SH-SY5Y (cell line): Measurements from ENCODE around the gene ITPK1.

Experiments used
- GATA2 ChIP-seq: IDR thresholded peaks from 2 replicates; pipeline ENCODE4 v1.6.1; 2011; ENCODE audit warnings: mild to moderate bottlenecking, low read depth, low read length
- GATA3 ChIP-seq: IDR thresholded peaks from 2 replicates; pipeline ENCODE4 v1.6.1; 2011; ENCODE audit warnings: low read depth, mild to moderate bottlenecking, low read length, moderate library complexity

Gene ITPK1

DNA sequence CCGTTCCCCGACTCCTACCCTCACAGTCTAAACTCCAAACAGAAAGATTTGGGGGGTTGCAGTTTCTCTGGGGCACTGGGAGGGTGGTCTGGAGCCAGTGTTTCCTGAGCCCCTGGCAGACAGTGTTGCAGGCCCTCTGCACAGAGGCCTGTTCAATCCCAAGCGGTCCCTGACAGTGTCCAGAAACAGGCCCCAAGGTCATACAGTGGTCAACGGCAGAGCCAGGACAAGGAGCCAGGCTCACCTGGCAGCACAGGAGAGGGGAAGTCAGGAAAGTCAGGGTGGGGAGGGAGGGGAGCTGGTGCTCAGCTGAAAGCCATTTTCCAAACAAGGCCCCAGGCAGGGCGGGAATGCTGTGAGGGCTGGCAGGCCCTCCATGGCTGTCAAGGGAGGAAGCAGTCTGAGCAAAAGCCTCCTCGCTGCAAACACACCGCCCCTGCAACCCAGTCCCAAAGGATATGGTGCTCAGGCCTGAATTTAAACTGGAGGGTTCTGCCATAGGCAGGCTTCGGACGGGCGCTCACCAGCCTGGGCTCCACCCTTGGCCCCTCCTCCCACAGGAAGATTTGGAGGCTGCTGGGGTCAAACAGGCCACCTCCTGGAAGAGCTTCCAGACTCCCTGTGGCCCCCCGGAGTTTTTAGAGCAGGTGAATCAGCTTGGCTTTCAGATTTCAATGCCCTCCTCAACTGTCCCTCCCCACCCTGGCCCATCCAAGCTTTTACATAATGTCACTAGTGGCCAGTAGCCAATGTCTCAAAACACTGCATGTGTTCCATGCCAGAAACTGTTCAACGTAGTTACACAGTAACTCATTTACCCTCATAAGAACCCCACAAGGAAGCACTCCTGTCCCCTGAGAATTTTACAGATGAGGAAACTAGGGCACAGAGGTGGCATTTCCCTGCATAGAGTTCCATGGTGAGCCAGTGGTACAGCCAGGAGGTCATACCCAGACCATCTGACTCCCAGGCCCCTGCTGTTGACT is 151.3 kb downstream of the ITPK1 start:
- no peak; the same call in 1 of the 2 replicates for TF ChIP-seq GATA2
- no peak for TF ChIP-seq GATA3

DNA sequence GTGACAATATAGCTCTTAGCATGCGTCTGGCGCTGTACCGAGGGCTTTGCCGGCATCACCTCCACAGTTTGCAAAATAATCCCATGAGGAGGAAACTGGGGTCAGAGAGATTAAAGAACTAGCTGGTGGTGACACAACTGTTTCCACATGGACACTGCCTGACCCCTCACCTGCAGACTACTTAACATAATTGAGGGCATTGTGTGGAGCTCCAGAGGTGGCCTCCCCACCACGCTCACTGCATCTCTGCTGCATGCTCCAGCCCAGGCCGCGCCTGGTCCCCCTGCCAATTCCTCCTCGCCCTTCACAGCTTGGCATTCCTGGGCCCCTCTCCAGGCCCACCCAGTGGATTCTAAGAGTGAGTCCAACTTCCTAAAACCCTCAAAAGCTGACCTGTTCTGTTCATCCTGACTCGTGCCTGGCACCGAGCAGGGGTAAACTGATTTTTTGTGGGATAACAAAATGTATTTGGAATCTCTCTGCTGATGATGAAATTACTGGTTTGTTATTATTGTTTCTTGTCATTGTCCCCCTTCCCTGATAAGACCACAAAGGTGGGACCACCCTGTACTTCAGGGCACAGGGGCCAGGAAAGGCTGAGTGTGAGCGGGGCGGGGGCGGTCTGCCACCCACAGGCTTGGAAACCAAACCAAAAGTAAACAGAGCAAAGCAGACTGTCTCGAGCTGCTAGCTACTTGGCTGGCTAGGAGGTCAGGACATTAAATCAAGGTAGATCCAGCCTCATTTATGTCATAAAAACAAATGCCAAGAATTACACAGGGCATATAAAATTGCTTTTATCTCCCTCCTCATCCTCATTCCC is 152.2 kb downstream of the ITPK1 start:
- TF ChIP-seq GATA3 (no peak), GATA2 (no peak)

DNA sequence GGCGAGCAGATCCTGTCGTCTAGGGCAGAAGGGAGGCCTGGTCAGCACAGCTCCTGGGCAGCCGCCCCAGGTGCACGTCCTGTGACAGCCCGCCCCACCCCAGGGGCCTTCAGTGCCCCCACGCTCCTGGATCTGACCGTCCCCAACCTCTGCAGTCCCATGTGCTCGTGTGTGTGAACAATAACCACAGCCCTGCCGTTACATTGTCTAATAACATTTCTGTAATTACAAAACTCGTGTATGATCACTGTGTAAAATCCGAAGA is 153.0 kb downstream of the ITPK1 start:
- no peak for TF ChIP-seq GATA2
- TF ChIP-seq GATA3, result no peak

DNA sequence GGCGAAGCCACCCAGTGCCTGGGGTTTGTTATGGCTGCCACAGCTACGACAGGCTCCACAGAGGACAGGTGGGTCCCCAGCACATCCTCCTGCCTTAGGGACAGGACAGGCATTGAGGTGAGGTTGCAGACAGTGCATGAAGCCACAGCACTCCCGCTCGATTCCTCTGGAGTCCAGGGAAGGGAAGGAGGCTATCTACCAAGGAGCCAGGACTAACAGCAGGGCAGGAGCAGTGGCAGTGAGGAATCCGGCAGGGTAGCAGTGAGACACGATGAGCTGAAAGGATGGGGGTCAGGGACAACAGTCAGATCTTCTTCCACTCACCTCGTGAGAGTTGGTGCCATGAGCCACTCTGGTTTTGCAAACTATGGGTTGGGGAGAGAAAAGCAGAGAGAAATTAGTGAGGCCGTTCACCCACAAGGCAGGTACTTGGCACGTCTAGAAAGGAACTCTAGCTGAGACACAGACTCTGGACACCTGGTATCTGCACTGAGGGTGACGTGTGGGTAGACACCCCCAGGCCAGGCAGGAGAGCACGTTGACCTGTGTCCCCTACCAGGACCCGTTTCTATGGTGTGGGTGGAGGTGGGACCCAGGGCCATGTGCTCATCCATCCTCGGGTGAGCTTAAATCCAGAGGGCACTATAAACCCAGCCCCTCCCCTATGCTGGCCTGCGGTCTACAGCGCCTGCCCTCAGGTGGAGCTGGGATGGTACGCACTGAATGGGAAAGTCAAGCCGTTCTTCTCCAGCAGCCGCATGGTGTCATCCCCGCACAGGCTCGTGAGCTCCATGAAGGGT is 153.5 kb downstream of the ITPK1 start:
- TF ChIP-seq GATA2, result no peak

DNA sequence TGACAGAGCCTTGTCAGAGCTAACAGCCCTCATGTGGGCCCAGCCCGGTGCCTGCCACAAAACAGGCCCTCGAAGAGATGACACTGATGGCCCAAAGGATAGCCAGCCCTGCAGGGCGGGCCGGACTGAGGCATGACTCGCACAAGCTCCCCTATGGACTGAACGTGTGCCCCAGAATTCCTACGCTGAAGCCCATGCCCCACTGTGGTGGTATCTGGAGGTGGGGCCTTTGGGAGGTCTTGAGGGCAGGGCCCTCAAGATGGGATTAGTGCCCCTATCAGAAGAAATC is 154.2 kb downstream of the ITPK1 start:
- TF ChIP-seq GATA3, result no peak
- no peak for TF ChIP-seq GATA2

DNA sequence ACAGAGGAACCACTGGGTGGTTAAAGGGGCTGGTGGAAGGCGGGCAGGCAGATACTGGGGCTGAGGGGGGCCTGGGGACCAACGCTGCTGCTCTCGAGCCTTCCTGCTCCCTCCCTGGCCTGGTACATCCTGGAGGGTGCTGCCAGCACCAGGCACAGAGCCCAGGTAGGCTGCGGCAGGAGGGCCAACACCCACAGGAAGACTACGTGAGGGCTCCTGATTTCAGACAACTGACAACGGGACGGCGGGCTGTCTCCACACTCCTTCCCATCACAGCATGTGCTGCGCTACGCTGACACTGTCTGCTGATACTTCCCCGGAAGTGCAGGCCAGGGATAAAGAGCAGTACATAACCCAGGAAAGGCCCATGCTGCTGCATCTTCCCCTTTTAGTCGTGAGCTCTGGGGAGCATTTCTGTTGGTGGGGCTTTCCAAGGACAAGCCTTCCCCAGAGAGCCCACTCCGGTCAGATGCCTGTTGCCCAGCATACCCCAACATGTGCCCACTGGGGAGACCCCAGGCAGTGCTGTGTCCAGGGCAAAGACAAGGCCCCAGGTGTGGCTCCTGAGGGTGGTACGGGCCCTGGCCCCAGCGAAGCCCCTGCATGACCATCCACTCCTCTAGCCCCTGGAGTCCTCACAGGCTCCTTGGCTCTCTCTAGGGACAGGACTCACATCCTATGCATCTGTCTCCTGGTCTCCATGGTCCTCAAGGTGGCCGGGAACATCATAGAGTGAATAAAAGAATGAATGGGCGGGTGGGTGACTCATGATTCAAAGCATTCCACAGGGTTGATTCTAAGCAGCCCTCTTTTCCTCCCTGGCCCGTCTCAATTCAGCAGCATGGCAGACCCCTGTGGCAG is 154.8 kb downstream of the ITPK1 start:
- TF ChIP-seq GATA2 (no peak), GATA3 (no peak)

DNA sequence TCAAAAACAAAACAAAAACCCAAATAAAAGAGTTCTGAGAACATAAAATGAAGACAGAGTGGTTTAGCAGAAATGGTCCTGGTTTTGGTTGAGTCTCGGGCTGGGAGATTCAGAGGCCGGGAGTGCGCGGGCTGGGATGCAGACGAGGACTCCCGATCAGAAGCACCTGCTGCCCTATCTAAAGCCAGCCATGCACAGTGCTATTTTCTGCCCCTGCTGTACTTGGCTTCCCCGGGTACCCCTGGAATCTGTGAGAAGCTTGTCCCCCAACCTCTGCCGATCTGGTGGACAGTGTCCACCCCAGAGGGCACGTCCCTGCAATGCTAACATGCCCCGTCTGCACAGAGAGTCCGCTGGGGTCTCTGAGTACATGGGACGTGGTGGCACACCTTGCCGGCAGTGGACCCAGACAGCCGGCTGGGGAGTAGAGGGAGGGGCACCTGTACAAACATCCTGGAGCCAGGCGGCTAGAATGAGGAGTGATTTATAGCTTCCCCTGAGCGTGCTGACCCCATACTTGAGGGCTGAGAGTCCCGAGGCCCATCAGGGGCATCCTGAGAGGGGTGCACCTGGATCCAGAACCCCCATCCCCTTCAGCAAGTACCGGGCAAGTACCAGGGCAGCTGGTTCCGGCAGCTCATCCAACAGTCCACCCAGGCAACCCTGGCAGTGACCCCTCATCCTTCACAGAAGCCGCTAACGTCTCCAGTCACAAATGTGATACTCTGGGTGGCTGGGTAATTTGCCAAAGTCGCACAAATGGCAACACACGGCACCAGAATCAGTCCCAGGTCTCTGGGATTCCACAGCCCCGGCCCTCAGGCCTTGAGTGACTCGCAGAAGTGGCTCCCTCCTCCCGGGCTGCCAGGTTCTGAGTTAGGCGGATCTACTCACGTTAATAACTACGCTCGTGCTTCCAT is 155.7 kb downstream of the ITPK1 start:
- TF ChIP-seq GATA3 (no peak), GATA2 (no peak)

DNA sequence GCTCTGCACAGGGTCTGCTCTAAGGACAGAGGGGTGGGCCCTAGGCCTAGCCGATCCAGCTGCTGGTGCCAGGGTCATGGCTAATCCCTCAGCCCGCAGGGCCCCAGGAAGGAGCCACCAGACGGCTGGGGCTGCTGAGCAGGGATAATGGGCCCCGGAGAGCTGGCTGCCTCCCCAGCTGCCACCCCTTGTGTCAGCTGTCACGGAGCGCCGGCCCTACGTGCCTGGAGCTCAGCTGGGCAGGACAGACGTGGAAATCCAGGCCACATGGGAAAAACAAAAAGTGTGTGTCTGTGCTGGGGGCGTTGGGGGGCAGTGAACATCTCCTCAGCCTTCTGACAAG is 156.6 kb downstream of the ITPK1 start:
- no peak for TF ChIP-seq GATA3
- no peak for TF ChIP-seq GATA2

DNA sequence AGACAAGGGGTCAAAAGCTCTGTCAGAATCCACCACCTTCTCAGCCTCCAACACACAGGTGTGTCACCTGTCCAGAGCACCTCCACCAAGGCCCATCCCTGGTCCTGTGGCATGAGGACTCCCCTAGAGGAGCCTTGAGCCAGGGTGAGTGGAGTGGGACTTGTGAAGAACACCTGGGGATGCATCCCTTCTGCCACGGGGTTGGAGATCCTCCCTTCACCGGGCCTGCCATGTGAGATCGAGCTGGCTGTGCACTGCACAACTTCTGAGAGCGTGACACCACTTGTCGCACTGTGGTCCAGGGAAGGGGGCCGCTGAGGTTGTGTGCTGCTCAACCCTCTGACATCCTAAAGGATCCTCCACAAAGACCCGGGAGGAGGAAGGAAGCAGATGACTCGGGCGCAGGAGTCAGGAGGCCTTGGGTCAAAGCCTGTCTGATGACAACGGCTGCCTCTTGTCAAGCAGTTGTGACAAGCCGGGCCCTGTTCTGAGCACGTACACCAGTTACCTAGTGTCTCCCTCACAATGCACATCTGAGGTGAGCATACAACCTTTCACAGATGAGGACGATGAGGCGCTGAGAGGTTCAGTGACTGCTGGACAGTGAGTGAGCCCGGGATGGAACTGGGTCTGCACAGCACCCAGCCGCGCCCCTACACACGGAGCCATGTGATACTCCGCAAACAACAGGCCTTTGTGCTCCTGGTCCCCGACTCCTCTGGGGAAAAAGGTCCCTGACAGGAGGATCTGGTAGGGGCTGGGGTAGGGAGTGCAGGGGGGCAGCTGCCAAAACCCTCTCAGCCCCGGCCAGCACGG is 157.1 kb downstream of the ITPK1 start:
- no peak for TF ChIP-seq GATA2
- TF ChIP-seq GATA3, result no peak

DNA sequence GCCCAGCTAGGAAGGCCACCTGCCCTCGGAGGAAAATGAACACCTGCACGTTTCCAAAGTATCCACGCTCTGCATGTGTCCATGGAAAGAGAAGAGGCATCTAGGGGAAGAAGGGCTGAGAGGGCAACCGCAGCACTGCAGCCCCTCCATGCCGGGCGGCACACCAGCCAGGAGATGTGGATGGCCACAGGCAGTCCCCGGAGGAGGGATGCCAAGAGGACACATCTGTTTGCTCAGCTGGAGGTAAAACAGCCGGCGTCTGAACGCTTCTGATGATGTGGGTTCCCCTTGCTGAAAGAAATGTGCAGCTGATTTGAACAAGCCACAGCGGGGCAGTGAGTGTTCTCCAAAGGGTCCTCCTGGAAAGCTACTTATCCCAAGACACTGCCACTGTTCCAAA is 158.8 kb downstream of the ITPK1 start:
- TF ChIP-seq GATA3 (no peak), GATA2 (no peak)

DNA sequence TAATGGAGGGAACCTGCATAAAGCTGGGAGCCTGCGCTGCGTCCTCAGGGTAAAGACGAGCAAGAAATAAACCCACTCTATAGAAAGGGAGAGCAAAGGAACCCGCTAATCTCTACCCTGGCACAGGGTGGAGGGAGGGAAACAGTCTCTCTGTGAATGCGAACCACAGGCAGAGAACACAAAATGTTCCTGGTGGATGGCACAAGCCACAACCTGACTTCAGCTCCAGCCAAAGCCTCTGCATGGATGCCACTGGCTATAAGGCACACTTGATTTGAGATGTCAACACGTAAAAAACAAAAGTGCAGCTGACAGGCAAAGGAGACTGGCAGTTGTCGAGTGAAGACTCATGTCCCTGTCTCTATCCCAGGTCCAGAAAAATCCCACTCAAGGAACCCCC is 160.3 kb downstream of the ITPK1 start:
- TF ChIP-seq GATA3 (no peak), GATA2 (no peak)

DNA sequence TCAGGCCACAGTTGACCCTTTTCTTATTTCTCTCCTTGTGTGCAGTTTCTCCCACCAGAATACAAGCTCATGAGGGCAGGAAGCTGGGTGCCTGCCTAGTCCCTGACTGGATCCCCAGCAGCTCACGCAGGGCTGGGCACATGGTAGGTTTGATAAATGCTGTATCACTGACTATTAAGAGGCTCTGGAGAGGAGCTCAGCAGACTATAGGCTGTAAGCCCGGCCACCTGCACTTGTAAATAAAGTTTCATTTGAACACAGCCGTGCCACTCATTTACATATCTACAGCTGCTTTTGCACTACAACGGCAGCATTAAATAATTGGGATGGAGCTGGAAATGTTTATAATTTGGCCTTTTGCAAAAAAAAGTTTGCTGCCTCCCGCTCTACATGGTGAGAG is 160.8 kb downstream of the ITPK1 start:
- no peak for TF ChIP-seq GATA3
